Limb (tissue), 2 donors: Measurements from ENCODE around the gene SLA2.
A peak's percentile ranks its signal among the peaks of the same experiment; 100 is the strongest.
"Not testable (repeated sequence)": the region's sequence is repeated elsewhere in the genome, so short reads cannot be mapped to it uniquely, and the experiment has no call there.

Source experiments
- DNase-seq, 2 donors: peaks; one replicate each; pipeline ENCODE4 v3.0.0-alpha.2; 2016; ENCODE audit errors: extremely low spot score in 2 of 2

SLA2 gene

GRCh38 chr20:36608388-36608728, 37.6 kb downstream of the SLA2 start:
- DNase-seq = not testable (repeated sequence)

DNA sequence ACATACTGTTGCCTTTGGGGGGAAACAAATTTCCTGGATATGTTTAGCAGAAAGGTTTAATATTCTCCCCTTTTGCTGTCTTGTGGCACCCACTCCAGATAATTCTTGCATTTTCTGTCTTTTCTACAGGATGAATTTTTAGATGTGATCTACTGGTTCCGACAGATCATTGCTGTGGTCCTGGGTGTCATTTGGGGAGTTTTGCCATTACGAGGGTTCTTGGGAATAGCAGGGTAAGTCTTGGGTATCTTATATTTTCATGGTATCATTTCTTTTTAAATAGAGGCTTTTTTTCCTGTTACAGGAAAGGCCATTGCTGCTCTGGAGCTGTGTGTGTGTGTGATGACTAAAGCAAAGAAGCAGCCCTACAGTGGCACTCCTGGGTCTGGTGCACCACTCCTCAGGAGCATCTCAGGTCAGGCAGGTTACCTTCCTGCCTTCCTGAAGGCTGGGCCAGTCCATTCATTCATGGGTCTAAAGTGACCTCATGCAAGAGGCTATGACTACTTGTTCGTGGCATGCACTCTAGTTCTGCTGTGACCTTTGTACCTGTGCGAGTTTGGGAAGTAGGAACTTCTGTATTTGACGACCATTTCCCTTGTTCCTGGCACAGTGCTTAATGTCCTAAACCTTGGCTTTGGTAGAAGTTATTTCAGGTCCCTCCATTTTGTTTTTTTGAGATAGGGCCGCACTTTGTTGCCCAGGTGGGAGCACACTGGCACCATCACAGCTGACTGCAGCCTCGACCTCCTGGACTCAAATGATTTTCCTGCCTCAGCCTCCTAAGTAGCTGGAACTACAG, 38.2 kb downstream of the SLA2 start:
- DNase-seq = no peak

GRCh38 chr20:36606158-36607066, 39.6 kb downstream of the SLA2 start:
- no peak for DNase-seq

- peak; percentile 98 to 99 for DNase-seq
Measured at GRCh38 chr20:36605399-36606157, 40.4 kb downstream of the SLA2 start, which contains the start of gene RAB5IF. Gene RAB5IF (plus strand): TSS chr20:36605779. CDS start chr20:36605952, 173 bp downstream.

DNA sequence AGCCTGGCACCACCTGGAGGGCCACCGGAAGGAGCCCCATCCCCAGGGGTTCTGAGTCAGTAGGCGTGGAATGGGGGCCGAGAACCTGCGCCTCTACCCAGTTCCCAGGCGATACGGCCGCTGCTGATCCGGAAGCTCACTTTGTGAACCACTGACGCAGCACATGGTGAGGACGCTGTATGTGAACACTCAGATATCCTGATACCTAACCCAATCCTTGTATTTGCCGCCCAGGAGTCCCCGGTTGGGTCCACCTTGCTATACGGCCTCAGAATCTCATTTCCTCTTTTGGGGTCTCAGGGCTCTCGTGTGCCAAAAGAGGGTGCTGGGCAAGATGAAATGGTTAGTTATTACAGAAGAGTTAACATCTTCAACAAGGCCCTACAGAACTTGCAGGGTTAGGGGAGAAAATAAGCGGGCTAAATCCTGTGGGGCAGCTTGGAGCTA, 41.0 kb downstream of the SLA2 start:
- DNase-seq = no peak

DNA sequence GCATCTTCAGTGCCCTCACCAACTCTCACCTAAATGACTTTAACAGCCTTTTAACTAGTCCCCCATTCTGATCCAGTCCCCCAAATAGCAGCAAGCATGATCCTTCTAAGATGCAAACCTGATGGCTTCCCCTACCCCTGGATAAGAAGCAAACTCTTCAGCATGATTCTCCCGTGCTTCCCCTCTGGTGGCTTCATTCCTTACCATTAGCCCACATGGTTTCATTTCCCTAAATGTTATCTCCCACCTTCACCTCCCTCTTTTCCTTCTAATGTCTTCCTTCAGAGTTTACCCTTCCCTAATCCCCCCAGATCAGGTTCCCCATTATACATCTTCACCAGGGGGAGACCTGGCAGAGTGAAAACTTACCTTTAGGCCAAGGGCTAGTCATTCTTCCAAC, 44.5 kb downstream of the SLA2 start:
- no peak for DNase-seq

DNA sequence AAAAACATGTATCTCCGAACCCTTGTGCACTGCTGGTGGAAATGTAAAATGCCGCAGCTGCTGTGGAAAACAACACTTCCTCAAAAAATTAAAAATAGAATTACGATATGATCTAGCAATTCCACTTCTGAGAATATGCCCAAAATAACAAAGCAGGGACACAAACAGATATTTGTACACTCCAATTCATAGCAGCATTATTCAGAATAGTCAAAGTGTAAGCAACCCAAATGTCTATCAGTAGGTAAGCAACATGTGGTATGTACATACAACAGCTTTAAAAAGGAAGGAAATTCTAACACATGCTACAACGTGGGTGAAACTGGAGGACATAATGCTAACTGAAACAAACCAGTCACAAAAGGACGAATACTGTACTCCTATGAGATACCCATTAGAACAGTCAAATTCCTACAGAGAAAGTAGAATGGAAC, 46.1 kb downstream of the SLA2 start:
- no peak for DNase-seq

GRCh38 chr20:36593347-36593929, 52.6 kb downstream of the SLA2 start:
- no peak for DNase-seq

- peak in 1 of 2 donors; percentile 26 for DNase-seq
Measured at GRCh38 chr20:36591854-36592641, 53.9 kb downstream of the SLA2 start.

- DNase-seq = no peak
Measured at GRCh38 chr20:36591281-36591680, 54.7 kb downstream of the SLA2 start.

- DNase-seq = no peak
Measured at GRCh38 chr20:36587388-36588070, 58.5 kb downstream of the SLA2 start.

DNA sequence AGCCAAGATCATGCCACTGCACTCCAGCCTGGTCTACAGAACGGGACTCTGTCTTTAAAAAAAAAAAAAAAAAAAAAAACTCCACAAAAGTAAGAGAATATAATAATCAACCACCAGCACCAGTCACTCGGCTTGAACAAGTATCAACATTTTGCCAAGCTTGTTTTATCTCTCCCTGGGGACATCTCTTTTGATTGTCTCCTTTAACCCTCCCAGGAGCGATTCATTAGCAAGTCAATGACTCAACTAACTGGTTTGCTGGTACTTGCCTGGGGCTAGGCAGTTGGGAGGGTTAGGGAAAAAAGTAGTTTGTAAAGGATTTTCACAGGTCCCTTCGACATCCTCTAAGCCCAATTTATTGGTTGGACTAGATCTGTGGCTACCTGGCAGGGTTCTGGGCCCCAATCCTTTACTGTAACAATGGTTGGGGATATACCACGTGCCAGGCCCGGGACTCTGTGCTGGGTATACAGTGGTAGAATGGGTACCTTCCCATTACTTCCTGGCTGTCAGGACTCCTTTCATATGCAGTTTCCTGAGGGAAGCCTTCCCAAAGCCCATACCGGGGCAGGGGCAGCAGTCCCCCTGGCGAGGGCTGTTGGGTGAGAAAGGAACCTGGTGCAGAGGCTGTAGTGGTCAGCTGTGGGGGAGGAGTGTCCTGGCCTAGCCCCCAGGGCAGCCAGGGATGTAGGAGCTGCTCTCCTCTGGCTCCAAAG, 60.4 kb downstream of the SLA2 start:
- DNase-seq = no peak

DNA sequence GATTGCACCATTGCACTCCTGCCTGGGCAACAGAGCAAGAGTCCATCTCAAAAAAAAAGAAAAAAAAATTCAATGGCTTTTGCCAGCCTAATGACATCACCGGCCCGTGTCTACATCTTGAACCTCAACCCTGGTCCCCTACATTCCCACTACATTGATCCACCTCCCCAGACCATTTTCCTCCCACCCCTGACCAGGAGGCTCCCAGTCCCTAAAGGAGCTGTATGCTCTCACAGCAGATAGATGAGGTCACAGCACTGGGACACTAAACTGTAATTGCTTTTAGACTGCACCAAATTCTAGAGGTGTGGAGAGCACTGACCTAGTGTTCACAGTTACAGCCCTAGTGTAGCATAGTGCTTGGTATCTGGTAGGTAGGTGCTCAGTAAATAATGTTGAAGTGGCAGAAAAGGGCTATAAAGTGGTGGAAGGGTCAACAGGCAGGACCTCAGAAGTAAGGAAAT, 61.9 kb downstream of the SLA2 start:
- DNase-seq = no peak

DNA sequence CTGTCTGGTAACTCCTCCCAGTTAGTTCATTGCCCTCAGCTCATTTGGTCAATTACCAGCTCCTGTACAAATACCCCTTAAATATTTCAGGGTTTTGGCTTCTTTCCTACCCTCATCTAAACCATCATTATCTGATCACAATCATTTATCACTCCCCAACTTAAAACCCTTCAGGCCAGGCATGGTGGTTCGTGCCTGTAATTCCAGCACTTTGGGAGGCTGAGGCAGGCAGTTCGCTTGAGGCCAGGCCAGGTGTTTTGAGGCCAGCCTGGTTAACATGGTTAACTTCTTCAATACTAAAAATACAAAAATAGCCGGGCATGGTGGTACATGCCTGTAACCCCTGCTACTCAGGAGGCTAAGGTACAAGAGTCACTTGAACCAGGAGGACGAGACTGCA, 63.2 kb downstream of the SLA2 start:
- no peak for DNase-seq

DNA sequence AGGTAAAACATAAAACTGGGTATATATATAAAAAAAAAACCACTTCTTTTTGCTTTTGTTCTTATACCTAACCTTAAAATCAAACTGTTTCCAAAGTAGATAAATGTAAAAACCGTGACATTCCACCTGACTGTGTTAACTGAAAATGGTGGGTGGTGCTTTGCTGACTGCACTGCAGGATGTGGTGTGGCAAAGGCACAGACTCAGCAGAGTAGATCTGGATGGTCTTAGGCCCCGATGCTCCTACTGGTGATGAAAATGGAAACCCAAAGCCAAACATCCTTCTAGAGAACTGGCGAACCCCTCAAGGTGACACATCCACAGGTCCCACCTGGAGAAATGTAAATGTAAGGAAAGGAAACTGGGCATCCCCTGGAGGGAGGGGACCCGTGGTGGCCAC, 63.7 kb downstream of the SLA2 start:
- DNase-seq = no peak

DNA sequence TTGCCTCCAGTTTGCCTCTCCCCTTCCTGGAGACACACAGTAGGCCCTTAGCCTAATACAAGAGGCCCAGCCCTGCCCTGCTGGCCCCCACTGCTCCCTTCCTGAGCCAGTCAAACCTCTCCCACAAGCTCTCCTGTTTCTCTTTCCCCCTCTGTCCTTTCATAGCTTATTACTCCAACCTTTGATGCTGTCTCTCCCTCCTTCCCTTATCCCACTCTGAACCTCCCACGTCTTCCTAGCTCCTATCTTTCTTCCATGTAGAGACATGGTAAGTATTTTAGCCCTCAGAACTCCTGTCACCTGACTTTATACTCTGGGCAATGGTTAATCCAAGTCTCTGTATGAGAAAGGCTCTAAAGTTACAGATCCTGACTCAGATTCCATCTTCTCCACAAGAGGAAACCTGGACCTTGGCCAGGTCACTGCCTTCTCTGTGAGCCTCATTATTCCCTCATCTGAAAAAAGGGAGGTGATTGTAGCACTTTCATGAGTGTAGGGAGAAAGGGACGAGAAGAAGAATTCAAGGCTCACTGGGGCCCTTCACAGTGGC, 65.9 kb downstream of the SLA2 start:
- no peak for DNase-seq

DNA sequence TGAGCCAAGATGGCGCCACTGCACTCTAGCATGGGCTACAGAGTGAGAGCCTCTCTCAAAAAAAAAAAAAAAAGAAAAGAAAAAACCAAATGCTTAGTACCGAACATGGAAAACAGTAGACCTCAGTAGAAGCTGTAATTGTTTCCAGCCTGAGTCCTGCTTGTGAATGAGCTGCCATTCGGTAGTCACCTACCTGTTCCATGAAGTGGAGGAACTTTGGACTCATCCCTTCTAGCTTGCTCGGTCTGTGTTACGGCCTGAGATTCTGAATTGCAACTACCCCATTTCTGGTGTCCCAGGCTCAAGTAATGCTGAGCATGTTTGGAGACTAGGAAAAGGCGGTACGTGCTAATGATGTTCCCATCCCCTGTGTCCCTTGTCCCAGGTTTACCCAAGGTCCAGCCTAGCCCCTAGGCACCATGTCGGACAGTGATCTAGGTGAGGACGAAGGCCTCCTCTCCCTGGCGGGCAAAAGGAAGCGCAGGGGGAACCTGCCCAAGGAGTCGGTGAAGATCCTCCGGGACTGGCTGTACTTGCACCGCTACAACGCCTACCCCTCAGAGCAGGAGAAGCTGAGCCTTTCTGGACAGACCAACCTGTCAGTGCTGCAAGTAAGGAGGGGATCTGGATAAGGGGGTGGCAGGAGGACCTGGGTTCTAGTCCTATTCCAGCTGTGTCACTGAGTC, 67.5 kb downstream of the SLA2 start:
- DNase-seq = no peak

DNA sequence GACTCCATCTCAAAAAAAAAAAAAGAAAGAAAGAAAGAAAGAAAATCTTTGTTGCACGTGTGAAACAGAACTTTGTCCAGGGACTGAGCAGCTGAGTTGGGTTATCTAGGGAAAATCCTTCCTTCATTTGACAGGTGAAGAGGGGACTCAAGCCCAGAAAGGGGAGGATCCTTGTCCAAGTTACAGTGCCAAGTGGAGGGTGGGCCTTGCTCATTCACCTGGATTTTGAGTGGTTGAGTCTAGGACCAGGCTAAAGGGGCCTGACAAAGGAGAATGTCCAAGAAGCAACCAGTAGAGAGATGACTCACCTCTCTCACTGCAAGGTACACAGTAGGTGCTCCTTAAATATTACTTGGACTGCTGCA, 69.9 kb downstream of the SLA2 start:
- DNase-seq = no peak
